Activated CD8-positive, alpha-beta memory T cell treated with anti-CD3 and anti-CD28 coated beads, Interleukin-2, amount 50 U/mL, for 48 hours (primary cell): ENCODE measurements around the gene TMEM30A.

Experiments used
- DNase-seq: peaks from one replicate; pipeline ENCODE4 v3.0.0-alpha.2; 2020

The TMEM30A gene

DNA sequence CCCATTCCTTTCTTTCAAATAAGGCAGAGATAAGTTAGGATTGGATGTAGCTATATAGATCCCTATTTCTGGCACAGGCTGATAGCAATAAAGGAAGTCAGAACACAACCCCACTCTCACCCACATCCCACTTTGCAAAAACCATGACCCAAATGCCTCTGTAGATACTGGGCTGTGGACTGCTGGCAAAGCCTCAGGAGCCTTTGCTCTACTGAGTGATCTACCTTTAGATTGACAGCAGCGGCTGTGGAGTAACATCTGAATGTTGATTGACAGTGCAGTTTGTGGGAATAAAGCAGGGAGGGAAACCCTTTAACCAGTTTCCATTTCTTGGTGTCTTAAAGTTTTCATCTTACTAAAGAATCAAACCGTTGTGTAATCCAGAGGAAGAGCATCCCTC, 6.7 kb upstream of the TMEM30A start:
- DNase-seq = no peak

DNA sequence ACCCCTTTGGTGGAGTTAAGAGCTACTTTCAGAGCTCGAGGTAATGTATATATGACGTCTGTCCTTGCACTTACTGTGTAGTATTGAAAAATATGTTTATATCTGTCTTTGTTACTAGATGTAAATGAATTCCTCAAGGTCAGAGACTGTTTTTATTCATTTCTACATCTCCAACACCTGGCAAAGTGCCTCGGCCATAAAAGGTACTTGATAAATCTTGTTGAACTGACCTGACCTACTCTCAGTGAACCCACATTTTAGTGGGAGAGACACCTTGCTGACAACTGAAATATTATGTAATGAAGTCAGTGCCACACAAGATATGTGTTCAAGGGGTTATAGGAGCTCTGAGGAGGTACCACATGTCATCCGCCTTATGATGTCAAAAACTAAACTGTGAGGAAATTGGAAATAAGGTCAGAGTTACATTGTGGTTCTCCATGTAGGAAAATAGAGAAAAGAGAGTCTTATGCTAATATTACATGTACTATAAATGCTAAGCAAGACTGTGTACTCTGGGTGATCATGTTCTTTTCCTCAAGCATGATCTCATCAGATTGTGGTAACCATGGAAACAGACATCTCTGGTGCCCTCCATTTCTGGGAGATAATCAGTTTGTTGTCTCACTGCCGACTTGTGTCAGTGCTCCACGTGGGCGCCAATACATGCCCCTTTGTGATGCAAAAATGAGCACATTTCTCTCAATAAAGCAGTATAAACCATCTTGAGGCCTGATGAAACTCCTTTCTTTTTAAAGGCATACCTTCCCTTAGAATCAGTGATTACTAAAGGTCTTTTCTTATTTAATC, 5.7 kb upstream of the TMEM30A start:
- no peak for DNase-seq

DNA sequence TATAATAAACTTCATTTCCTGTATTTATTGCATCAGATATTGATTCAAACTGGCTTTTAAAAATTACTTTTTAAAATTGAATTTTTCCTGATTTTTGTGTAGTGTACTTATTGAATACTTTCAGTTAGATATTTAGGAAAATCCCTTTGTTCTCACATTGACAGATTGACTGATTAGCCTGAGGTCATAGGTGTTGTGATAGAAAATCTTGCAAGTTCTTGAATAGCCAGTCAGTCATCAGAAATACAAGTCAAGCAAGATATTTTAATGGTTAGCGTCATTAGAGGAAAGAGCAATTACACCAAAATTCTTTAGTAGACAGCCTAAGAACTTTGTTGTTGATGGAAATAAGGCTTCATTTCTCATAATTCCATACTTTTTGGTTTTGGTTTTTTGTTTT, 3.4 kb upstream of the TMEM30A start:
- DNase-seq = no peak

DNA sequence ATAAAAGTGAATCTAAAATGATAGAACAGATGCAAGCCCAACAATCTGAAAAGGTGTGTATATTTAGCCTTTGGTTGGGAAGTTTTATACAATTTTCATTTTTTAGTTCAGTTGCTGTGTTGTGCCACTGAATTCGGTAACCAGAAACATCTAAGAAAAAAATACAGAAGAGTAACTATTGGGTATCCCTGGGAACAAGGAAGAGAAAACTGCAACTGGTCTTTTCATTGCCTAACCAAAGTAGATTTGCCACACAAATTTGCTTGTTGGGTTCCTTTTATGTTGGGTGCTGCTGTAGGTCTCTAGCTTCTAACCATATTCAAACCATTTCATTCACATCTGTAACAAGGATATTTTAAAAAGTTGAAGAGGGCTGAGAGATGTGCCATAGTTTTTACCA, 2.8 kb upstream of the TMEM30A start:
- DNase-seq = no peak

DNA sequence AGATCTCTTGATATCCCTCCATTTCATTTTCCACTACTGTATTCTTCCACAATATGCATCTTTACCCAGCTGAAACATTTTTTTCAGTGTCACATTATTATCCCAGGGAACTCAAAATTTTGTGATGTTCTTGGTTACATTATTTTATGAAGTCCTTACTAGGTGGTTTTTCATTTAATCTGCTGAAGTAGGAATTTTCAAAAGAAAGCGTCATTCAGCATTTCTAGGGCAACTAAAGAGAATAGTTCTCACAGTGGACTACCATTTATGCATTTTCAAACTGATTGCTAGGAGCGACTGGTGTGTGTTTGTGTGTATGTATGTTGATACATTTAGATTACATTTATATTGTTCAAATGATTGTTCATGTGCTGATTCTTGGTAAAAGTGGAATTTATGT, 2.4 kb upstream of the TMEM30A start:
- DNase-seq = no peak

DNA sequence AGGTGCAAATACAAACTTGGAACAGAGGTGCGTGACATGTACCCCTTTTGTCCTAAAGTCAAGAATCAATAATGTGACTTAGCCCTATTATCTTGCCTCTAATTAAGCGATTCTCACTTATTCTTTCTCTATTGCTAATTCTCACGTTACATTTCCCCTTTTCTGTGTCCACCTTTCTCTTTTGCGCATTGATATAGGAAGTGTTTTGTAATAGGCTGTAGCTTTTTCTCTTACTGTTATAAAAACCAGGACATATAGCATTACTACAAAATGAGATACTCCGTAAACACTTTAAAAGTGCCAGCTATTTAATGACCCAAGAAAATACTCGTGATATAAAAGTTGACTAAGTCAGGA, 669 bp upstream of the TMEM30A start:
- no peak for DNase-seq

DNA sequence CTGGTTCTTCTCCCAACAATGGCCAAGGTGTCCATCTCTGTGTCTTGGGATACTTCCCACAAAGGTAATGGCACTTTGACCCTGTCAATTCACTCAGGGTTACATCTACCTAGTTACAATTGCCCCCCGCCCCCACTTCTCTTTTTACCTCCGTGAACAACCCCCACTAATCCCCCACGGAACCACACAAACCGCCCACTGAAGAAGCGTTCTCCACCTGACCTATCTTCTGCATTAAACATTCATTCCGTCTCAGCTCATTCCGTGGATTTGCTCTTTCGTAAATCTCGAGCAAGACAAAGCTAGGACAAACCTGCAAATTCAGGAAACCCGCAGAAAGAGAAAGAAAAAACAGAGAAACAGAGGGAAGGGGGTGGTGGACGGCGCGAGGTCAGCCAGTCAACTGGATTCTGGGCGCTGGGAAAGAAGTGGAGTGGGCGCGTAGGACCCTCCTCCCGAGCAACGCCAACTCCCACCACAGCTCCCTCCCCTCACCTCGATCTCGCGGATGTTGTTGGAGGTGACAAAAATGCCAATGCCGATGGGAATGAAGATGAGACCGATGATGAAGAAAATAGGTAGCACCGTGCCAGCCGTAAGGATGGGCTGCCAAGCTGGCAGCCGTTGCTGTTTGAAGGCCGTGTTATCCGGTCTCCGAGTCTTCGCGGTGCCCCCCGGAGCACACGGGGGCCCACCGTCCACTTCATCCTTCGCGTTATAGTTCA, 523 bp downstream of the TMEM30A start:
- peak; percentile 55 for DNase-seq

DNA sequence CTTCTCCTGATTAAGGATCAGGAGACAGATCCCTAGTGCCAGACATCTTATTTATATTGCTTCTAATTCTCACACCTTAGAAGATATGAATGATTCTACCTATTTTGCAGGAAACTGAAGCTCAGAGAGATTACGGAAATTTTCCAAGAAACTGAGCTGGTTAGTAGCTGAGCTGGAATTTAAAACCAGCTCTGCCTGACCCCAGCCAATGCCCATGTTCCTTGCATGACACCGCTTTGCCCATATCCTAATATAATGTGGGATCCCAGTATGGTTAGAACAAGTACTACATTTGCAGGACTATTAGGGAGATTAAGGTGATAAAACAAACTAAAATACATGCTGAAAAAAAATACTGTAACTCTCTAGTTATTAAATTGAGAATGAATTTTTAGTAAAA, 1.9 kb downstream of the TMEM30A start:
- no peak for DNase-seq

DNA sequence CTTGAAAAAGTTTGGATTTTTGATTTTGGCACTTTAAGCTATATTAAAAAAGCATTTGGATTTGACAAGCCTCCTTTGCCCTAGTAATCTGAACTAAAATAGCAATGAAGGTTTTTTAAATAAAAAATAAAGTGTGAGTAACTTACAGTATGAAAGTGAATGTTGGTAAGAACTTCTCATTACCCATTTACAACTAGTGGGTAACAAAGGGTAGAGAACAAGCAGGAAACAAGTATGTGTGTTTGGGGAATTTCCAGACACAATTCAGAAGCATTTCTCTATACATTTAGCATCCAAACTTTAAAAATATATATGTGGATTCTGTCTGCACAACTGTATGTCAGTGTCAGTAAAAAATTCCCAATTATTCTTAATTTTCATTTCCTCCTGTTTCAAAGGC, 2.9 kb downstream of the TMEM30A start:
- no peak for DNase-seq

DNA sequence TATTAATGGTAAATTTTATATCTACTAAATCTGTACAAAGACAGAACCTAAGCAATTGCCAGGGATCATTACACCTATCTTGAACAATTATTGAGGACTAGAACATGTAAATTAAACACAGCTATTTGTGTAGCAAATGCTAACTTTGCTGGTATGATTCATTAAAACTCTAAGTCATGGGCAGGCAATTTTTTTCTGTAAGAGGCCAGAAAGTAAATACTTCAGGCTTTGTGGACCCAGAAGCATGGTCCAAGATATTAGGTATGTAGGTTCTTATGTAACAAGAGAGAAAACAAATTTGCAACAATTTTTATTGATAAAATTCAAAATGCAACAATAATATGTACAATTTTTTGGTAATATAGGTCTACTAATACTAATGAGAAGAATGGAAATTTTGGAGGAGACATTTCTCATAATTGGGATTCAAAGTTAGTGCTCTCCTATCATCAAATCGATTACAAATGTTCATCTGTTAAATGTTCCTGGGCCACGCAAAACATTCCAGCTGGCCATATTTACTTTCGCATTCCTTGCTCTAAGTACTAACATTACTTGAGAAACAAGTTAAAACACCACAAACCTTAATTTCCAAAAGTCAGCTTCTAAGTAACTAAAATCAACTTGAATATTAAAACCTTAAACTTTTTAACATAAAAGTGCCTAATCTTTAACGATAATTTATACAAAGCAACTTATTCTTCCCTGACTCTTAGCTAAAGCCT, 4.3 kb downstream of the TMEM30A start:
- no peak for DNase-seq

DNA sequence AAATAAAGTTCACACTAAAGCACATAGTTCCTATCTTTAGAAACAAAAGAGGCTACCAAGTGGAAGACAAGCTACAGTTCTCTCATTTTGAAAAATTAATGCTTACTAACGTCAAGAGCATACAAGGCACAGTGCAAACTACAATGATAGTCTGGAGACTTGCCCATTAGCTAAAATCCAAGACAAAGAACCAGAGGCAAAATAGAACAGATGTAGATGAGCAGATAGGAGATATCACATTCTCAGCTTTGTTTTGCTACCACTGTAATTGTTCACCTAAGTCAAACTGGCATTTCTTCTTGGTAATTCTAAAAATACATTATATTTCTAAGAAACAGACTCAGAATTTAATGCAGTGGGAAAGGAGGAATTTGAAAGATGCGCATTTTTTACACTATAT, 5.2 kb downstream of the TMEM30A start:
- DNase-seq = no peak

DNA sequence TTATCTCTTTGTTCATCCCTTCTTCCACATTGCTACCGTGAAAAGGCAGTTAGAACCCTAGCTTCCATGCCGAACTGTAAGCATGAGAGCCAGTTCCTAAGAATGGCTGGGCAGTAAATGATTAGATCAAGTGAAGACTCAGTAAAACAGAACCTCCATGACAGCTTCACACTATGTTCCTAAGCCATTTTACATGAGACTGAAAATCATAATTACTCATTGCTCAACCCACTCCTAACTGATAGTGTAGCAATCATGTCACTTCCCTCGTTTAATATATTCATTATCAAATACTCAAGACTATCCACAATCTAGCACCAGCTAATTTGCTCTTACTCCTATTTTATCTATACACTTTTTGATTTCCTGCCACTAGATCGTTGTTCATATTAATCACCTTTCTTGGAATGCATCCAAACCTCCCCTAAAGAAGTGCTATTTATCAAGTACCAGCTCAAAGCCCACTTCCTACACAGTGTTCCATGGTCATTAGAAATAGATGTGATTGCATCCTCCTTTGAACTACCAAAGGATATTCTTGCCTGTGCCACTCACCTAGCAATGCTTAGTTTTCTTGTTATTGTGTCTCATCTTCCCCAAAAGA, 6.0 kb downstream of the TMEM30A start:
- no peak for DNase-seq

DNA sequence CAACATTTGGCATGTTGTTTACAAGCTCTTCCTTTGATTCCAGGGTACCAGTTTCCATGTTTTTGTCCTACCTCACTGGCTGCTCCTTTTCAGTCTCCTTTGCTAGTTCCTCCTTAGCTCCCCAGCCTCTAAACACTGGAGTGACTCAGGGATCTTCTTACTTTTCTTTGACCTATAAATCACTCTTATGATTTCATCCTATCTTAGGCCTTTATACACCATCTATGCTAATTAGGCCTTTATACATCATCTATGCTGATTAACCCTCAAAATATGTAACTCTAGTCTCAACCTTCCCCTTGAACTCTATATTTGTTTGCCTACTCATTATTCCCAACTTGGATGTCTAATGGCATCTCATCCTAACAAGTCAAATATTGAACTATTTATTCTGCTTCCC, 9.5 kb downstream of the TMEM30A start:
- DNase-seq = no peak

DNA sequence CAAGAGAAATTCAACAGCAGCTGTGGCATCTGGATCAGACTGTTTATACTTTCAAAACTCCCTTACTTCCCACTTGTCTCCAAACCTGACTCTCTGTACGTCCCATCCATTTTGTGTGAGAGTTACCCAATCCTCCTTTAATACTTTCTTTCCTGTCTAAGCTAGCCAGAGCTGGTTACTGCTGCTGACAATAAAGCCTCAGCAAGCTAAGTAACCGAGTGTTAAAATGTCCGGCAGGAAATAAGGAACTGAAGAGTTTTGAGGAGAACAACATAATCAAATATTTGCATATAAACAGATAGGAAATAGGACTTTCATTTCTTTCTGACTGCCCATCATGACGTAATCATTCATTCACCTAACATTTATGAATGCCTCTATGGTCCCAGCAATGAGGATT, 11.6 kb downstream of the TMEM30A start:
- DNase-seq = no peak

DNA sequence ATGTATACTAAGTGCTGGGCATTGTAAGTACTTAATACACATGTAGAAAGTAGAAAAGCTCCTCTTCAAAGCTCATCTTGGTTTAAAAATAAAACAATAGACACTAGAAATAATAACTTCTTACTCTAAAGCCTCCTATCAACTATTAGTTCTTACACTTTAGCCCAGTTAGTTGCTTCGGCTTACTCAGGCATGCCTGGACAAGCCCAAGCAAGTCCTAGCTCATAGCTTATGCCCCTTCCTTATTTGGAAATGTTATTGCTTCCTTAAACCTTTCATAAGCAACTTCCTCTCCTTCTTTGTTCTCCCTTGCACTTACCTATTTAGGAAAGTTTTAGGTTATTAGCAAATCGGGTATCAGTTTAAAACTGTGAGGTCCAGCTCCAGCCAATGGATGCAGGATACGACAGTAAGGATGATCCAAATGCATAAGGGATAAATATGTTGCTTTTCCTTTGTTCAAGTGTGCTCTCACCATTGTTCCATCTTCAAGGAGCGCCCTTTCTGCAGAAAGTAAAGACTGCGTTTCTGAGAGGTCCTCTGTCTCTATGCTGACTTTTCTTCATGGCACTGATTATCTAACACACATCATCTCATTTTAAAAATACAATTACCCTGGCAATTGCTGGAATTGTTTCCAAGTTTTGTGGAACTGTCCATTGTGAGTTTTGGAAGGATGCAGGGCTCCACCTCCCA, 12.3 kb downstream of the TMEM30A start:
- no peak for DNase-seq

DNA sequence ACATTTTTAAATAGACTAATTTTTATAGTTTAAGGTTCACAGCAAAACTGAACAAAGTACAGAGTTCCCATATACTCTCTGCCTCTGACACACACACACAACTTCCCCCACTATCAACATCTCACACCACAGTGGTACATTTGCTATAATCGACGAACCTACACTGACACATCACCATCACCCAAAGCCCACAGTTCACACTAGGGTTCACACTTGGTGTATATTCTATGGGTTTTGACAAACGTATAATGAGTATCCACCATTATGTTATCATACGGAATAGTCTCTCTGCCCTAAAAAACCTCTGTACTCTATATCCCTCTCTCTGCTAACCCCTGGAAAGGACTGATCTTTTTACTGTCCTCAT, 15.6 kb downstream of the TMEM30A start:
- no peak for DNase-seq

DNA sequence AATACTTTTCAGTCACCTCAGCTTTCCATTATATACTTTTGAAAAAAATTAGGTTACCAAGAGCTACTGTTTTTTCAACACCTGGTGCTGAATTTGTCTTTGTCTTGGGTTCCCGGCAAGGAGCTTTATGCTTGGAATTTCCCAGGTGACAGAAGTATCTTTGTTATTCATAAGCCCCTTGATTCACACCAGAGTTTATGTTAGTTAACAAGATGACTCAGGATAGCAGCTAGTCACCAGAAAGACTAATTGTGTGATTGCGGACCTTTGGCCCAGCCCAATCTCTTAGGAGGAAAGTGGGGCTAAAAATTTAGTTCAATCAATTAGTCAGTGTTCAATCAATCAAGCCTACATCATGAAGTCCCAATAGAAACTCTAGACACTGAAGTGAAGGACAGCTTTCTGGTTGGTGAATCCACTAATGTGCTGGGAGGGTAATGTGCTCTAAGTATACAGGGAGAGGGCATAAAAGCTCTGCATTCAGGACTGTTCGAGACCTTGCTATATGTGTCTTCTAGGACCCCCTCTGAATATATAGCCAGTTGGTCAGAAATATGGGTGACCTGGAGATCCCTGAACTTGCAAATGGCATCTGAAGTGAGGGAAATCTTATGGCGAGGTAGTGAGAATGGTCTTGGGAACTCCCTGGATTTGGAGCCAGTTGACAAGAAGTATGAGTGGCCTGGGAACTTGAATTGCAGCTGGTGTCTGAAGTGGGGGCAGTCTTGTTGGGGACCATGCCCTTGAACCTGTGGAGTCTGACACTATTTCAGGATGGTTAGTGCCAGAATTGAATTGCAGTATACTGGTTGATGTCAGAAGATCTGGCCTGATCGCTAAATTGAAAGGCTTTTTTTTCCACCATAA, 16.2 kb downstream of the TMEM30A start:
- DNase-seq = no peak

DNA sequence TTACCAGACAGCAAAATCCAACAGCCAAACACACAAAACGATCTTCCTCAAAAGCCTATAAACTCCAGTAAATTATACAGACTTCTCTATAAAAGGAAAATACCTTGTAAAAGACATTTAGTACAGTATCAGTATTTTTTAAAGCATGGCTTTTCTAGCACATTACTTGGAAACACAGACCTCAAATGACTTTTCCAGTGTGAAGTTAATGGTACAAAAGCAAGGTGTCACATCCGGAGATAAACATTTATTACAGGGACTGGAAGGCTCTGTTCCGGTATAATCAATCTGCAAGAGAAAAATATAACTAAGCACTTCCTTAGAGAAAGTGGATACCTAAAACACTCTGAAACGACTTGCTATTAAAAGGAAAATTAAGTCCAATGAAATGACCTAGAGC, 17.1 kb downstream of the TMEM30A start:
- DNase-seq = no peak

DNA sequence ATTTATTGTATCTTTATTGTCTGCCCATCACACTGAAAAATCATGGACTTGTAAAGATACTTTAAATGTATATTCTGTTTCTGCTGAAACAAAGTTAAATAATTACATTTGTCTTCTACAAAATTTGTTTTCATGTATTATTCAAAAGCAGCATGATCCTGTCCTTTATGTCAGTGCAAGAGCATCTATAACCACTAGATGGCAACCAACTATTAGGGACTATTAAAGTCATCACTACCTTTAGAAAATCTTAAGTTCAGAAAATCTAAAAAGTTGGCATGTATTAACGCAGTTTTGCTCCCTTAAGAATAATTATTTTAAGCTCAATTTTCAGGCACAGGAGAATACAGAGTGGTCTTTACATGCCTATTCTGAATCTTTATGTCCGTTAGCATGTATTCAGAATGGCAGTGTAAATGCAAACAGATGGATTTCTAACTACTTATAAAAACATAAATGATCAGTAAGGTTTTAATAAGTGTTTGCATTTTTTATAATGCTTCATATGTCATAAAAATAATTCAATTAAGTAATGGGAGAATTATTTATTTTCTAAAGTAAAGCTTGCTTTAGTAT, 17.8 kb downstream of the TMEM30A start:
- DNase-seq = no peak

DNA sequence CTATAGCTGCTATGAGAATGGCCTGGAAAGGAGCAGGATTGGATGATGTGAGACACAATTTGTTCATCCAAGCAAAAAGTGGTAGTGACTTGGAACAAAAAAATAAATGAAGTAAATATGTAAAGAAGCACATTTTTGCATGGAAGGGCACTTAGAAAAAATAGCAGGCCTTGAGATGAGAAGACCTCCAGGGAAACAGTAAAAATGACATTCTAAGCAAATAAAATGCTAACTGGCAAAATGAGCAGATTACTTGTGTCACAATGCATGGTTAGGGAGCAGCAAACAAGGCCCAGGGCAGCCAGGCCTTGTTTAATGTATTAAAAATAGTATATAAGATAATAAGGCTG, 21.2 kb downstream of the TMEM30A start:
- no peak for DNase-seq

DNA sequence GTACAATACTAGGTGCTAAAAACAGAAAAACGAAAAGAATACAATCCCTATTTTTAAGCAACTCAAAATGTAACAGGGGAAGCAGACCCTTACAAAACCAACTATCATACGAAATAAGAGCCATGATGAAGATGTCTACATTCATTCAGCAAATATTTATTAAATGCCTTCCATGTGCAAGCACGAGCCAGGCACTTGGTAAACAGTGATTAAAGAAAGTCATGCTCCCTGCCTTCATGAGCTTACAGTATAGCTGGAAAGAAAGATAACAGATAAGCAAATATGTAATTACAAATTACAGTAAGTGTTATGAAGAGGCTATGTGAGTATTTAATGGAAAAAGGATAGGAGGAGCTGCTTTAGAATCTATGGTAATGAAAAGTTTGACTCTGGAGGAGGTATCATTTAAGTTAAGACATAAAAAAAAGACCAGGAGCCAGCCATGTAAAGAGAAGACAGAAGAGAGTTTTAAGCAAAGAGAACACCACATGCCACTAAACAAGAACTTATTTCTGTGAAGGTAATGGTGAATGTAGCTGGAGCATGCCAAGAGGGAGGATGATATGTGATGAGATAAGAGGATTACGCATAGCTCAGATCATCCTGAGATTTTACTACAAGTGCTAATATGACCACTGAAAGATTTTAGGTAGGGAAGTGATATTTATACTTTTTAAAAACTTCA, 21.7 kb downstream of the TMEM30A start:
- no peak for DNase-seq
